Activated T-helper 9 cell treated with anti-CD3 and anti-CD28 coated beads, Interleukin-2, amount 50 U/mL, for 16 hours (primary cell): ENCODE results near the gene SPTY2D1.
"Not testable (repeated sequence)": the region's sequence is repeated elsewhere in the genome, so short reads cannot be mapped to it uniquely, and the experiment has no call there.

Experiments
- DNase-seq: peaks from one replicate; pipeline ENCODE4 v3.0.0-alpha.2; 2020; ENCODE audit warnings: low read depth

The SPTY2D1 gene

DNA sequence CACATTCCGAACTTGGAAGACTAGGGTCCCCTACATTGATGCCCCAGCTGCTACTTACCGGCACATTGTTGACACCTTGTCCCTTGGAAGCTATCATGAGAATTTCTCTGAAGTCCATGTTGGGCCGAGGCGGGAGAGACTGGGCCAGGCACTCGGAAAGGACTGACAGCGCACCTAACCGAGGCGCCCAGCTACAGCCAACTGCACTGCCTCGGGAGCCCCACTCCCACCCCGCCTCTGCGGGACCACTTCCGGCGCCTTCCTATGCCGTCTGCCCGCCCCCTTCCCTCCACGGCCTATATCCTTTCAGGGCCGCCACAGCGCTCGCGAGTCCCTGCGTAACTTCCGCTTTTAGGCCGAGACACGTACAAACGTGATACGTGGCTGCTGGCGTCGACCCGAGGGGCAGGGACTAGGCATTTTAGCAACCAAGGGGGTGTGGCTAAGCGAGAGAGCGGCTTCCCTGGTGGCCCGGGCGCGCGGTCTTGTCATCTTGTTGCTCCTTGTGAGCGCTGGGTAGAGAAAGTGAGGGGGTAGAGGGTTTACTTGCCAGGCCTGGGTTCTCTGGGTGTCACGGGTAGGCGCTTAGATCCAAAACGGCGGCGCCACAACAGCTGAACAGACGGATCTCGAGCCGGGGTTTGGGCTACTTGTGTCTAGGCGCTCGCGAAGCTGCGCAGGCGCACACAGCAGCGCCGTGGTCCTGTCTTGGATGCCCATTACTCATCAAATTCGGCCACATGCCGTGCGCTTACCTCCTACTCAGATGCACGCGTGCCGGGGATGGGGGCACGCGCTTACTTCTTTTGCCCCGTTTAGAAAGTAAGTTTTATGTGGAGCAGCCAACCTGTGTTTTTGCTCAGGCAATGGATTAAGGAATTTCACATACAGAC is at the start of gene SPTY2D1:
TSS of gene SPTY2D1 (minus strand) at position 203 of the 893 bp plus-strand sequence. CDS start at position 118, 85 bp downstream.
- DNase-seq, result peak; percentile 96

- no peak for DNase-seq
These were observed 48.3 kb upstream of the SPTY2D1 start for GRCh38 chr11:18682466-18682865.

GRCh38 chr11:18681949-18682348 is 47.8 kb upstream of the SPTY2D1 start:
- DNase-seq, result not testable (repeated sequence)

DNA sequence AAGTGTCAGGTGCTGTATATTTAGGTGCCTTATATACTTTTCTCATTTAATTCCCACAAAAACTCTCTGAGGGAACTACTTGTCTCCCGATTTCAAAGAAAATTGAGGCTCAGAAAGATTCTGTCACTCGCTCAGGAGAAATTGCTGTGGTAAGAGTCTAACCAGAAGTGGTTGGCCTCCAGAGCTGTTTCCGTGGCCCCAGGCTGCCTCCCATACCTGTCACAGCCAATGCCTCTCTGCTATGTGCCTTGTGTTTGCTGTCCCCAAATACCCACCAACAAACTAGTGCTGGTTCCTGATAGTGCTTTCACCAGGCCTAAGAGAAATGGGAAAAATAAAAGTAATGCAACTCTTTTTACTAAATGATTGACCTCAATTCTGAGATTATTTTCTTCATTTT is 43.4 kb upstream of the SPTY2D1 start:
- no peak for DNase-seq

DNA sequence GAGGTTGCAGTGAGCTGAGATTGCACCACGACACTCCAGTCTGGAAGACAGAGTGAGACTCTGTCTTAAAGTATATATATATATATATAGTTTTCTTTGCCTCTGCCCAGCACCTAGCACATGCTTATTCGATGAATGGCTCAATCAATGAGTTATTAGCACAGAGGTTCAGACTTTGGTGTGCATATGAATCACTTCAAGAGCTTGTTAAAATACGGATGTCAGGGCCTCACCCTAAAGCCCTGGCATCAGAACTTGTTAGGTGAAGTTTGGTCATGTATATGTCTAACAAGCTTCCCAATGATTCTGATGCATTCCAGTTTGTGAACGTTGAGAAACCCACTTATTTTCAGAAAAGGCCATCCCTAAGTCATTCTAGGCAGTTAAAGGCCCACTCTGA is 42.7 kb upstream of the SPTY2D1 start:
- no peak for DNase-seq

- DNase-seq, result not testable (repeated sequence)
These were observed 38.1 kb upstream of the SPTY2D1 start for GRCh38 chr11:18672209-18672608.

- no peak for DNase-seq
These were observed 37.1 kb upstream of the SPTY2D1 start for GRCh38 chr11:18671246-18671645.

DNA sequence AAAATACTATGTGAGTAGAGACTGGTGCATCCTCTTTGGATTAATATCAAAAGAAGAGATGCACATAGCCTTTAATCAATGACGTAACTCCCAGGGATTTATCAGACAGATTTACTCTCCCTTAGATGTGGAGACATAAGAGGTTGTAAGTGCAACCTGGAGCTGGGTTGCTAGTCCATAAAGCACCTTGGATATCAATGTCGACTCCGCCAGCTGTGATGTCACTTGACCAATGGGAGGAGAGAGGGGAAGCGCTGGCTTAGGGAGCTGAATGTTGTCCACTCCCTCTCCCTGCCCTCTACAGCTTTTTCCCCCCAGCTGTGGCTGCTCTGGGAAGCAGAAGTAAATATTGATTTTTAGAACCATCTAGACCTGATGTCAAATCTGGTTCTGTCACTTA is 35.6 kb upstream of the SPTY2D1 start:
- no peak for DNase-seq

DNA sequence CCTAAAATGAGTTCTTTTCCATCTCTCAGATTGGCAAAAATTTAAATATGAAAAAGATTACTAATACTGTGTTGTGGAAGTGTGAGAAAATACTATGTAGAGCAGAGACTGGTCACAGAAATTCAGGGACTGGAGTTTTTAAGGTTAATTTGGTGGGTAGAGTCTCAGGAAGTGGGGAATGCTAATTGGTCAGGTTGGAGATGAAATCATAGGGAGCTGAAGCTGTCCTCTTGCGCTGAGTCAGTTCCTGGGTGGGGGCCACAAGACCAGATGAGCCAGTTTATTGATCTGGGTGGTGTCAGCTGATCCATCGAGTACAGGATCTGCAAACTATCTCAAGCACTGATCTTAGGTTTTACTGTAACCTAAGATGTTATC is 35.1 kb upstream of the SPTY2D1 start:
- DNase-seq, result peak; percentile 9

DNA sequence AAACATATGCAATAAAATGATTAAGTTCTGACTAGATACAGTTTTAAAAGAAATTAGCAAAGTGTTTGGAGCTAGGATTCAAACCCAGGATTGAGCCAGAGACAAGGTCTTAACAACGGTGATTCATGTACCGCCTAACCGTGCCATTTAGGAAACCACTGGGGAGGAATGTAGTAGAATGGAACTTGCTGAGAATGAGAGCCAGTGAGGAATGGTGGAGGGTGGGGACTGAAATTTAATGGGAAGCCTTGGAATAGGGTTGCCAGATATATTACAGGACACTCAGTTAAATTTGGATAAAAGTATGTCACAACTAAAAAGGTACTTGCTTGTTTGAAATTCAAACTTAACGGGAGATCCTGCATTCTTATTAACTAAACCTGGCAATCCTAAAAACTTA is 34.0 kb upstream of the SPTY2D1 start:
- no peak for DNase-seq

GRCh38 chr11:18665353-18665872 is 31.3 kb upstream of the SPTY2D1 start:
- DNase-seq, result not testable (repeated sequence)

GRCh38 chr11:18657673-18658072 is 23.5 kb upstream of the SPTY2D1 start:
- no peak for DNase-seq

DNA sequence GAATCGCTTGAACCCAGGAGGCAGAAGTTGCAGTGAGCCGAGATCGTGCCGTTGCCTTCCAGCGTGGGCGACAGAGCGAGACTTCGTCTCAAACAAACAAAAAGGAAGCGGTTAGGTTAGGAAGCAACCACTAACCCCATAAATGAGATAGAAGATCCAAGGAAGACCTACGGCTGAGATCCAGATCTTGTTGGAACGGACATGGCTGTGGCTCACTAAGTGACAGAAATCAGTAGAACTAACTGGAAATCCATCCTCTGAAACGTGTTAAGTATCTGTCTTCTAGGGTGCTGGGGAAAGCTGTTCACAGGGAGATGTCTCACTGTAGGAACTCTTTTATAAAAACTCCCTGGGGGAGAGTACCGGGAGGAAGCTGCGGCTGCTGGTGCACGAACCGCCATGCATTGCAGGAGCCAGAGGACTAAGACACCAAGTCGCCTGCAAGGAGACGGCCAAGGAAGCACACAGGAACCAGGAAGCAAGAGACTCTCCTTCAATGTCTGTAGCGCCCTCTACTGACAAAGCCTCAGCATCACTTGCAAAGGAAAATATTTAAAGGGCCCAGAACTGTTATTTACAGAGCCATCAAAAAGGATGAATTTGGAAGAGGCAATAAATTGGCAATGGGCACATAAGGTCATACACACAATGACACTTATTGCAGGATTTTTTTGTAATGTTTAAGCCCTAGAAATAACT is 16.9 kb upstream of the SPTY2D1 start:
- DNase-seq, result no peak

- DNase-seq, result no peak
These were observed 16.2 kb upstream of the SPTY2D1 start for GRCh38 chr11:18650353-18650752.

DNA sequence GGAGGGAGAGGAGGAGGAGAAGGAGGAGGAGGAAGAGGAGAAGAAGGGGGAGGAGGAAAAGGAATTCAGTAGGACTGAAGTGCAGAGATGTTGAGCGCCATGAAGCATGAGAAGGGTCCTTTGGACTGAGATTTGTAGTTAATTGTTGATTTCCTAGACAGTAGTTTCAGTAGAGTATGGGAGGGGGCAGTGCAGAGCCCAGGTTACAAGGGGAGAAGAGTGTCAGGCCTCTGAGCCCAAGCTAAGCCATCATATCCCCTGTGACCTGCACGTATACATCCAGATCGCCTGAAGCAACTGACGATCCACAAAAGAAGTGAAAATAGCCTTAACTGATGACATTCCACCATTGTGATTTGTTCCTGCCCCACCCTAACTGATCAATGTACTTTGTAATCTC is 8.9 kb upstream of the SPTY2D1 start:
- DNase-seq, result not testable (repeated sequence)

GRCh38 chr11:18641677-18642076 is 7.5 kb upstream of the SPTY2D1 start:
- DNase-seq, result no peak

- peak; percentile 12 for DNase-seq
These were observed 644 bp downstream of the SPTY2D1 start for GRCh38 chr11:18633256-18634139.

DNA sequence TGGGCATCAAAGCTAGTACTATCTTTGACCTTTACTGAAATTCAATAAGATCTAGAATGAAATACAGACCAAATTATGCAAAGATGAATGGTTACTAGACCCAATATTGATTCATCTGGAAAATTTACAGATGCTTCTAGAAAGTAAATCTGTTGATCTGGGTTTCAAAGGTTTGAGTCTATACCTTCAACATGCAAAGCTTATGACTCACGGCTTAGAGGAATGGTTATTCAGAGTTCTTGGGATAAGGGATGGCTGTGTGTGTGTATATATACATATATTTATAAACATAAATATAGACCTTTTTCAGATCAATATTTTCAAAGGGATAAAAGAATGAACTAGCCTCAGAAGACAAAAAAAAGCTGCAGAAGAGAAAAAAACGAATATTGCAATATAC is 1.3 kb downstream of the SPTY2D1 start:
- no peak for DNase-seq

- DNase-seq, result no peak
These were observed 10.0 kb downstream of the SPTY2D1 start for GRCh38 chr11:18624161-18624560.

GRCh38 chr11:18623707-18624106 is 10.4 kb downstream of the SPTY2D1 start:
- no peak for DNase-seq

DNA sequence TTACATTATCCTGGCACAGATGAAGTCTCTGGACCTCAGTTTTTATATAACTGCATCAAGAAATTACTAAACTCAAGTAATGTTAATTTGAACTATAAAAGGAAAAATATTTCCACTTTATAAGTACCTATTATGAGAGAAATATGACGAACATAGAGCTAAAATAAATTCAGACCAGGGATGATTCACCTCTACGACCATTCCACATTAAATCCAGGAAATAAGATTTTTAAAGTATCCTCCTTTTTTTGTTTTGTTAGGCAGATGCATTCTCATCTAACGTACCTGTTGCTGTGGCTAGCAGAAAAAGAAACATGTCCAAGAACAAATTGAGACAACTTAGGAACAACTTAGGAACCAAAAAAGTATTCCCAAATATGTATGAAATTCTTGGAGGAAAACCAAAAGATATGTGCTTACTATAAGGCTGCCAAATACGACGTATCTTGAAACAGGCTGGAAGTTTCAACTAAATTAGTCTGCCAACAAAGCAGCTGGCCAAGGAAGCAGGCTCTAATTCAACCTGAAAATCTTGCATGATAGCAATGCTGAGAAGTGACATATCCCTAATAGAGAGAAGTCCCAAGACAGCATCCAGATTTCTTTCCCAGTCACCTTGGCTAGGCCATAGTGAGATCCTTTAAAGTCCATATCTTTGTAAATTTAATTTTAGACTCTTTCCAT is 15.7 kb downstream of the SPTY2D1 start:
- DNase-seq, result no peak
